GM12878 (cell line): ENCODE results near the gene TRIM54. TPM values are rescaled to one million over a fixed set of nuclear protein-coding genes. Genes with fewer than 3 reads are reported as not detected.

Source experiments
- ATAC-seq: fragments of 200-7000 bp; cut with Tn5 transposase; 3 replicates; pipeline ENCODE4 v1.9.1; 2020; ENCODE audit warnings: mild to moderate bottlenecking, moderate library complexity
- BruUV-seq: library from RNA; stranded (reverse); fragments of 400-500 nt; replicated peaks from 2 replicates; lab custom pipeline; 2021; lab: Mats Ljungman, UMichigan
- CTCF ChIA-PET: fragments of 300-600 bp; sonication (Branson Sonifier 250); formaldehyde crosslinking; extraction: SDS; loops from one replicate; lab custom pipeline; 2021; ENCODE audit warnings: inconsistent platforms; lab: Yijun Ruan, JAX
- POLR2A ChIA-PET: fragments of 350-600 bp; formaldehyde crosslinking; extraction: SDS; loops from one replicate; lab custom pipeline; 2021; ENCODE audit warnings: inconsistent platforms; lab: Charles Lee
- RAD21 ChIA-PET: fragments of 300-600 bp; sonication (Branson Sonifier 250); formaldehyde crosslinking; loops from one replicate; lab custom pipeline; 2023; ENCODE audit warnings: antibody characterized with exemption; ENCODE audit not compliant: unreplicated experiment; lab: Charles Lee
- SMC1A ChIA-PET: fragments of 300-600 bp; sonication (Branson Sonifier 250); formaldehyde crosslinking; loops from one replicate; lab custom pipeline; 2023; ENCODE audit not compliant: unreplicated experiment, uncharacterized antibody; lab: Charles Lee
- DNase-seq: peaks from one replicate; pipeline ENCODE4 v3.0.0-alpha.2; 2011; ENCODE audit warnings: low read depth, low spot score
- FAIRE-seq: peaks from 3 replicates; lab custom pipeline; 2011; peaks lifted over from hg19 to GRCh38; lab: Jason Lieb, UNC
- H2AFZ ChIP-seq: 2 replicates; pipeline ENCODE4 v1.6.0; 2011; ENCODE audit warnings: low read depth, low read length, control low read depth; ENCODE audit not compliant: control insufficient read depth
- H3K27ac ChIP-seq: 2 replicates; pipeline ENCODE4 v1.5.1; 2011; ENCODE audit warnings: control low read depth; ENCODE audit not compliant: control insufficient read depth, insufficient read depth
- H3K27me3 ChIP-seq, 2 experiments: replicated peaks in 1 of 2; 2 replicates each; pipeline versions ENCODE4 v1.6.0 to v1.6.1; 2011; ENCODE audit warnings: low read length in 1 of 2; ENCODE audit not compliant: control insufficient read depth in 2 of 2, insufficient read depth in 2 of 2
- H3K36me3 ChIP-seq, 2 experiments: 2 replicates each; pipeline ENCODE4 v1.5.1; 2011; ENCODE audit warnings: low read length in 1 of 2; ENCODE audit not compliant: control insufficient read depth in 2 of 2, insufficient read depth in 2 of 2
- H3K4me1 ChIP-seq: 2 replicates; pipeline ENCODE4 v1.6.1; 2011; ENCODE audit warnings: mild to moderate bottlenecking, low read length, moderate library complexity, mixed read lengths; ENCODE audit not compliant: control insufficient read depth, insufficient read depth
- H3K4me2 ChIP-seq: 2 replicates; pipeline ENCODE4 v1.6.0; 2011; ENCODE audit warnings: control low read depth; ENCODE audit not compliant: control insufficient read depth, insufficient read depth
- H3K4me3 ChIP-seq: fragments of 200-600 bp; sonication (generic); 2 replicates; pipeline ENCODE4 v1.5.1; 2016
- H3K79me2 ChIP-seq: 2 replicates; pipeline ENCODE4 v1.6.0; 2011; ENCODE audit warnings: low read length; ENCODE audit not compliant: control insufficient read depth, insufficient read depth
- H3K9ac ChIP-seq: 2 replicates; pipeline ENCODE4 v1.8.0; 2011; ENCODE audit warnings: low read length, control low read depth, mixed read lengths; ENCODE audit not compliant: control insufficient read depth, insufficient read depth
- H3K9me3 ChIP-seq: replicated peaks from 3 replicates; pipeline ENCODE4 v1.5.1; 2011; ENCODE audit warnings: mild to moderate bottlenecking, low read length; ENCODE audit not compliant: control insufficient read depth, insufficient read depth
- H4K20me1 ChIP-seq: 2 replicates; pipeline ENCODE4 v1.6.0; 2011; ENCODE audit not compliant: control insufficient read depth, insufficient read depth
- KLF5 ChIP-seq: fragments of 450-650 bp; IDR thresholded peaks from 2 replicates; pipeline ENCODE4 v1.6.1; 2014; ENCODE audit warnings: mild to moderate bottlenecking; ENCODE audit not compliant: partially characterized antibody
- MEF2A ChIP-seq: IDR thresholded peaks from 2 replicates; pipeline ENCODE4 v1.6.1; 2011; ENCODE audit warnings: low read depth, mild to moderate bottlenecking, low read length, moderate library complexity; ENCODE audit not compliant: insufficient read depth
- MEF2B ChIP-seq: fragments of 450-650 bp; IDR thresholded peaks from 2 replicates; pipeline ENCODE4 v1.6.1; 2018; ENCODE audit warnings: mild to moderate bottlenecking, moderate library complexity; ENCODE audit not compliant: partially characterized antibody, poor library complexity, severe bottlenecking
- MYB ChIP-seq: fragments of 150-350 bp; IDR thresholded peaks from 2 replicates; pipeline ENCODE4 v1.6.1; 2014; ENCODE audit warnings: mild to moderate bottlenecking, low read depth, low read length, borderline replicate concordance
- PAX8 ChIP-seq: fragments of 450-650 bp; IDR thresholded peaks from 2 replicates; pipeline ENCODE4 v1.6.1; 2017; ENCODE audit warnings: mild to moderate bottlenecking, moderate library complexity
- SIX5 ChIP-seq: IDR thresholded peaks from 2 replicates; pipeline ENCODE4 v1.6.1; 2011; ENCODE audit warnings: mild to moderate bottlenecking, low read depth, low read length, moderate library complexity; ENCODE audit not compliant: severe bottlenecking
- TAF1 ChIP-seq: IDR thresholded peaks from 2 replicates; pipeline ENCODE4 v1.6.1; 2011; ENCODE audit warnings: mild to moderate bottlenecking, low read depth, low read length, borderline replicate concordance
- USF1 ChIP-seq: IDR thresholded peaks from 2 replicates; pipeline ENCODE4 v1.6.1; 2011; ENCODE audit warnings: borderline replicate concordance, low read depth, mild to moderate bottlenecking, moderate library complexity, mixed read lengths, low read length; ENCODE audit not compliant: insufficient read depth; ENCODE audit errors: extremely low read length
- WRNIP1 ChIP-seq: IDR thresholded peaks from 2 replicates; pipeline ENCODE4 v1.6.1; 2011; ENCODE audit warnings: low read depth, low read length, improper control_type of control experiment, borderline replicate concordance
- WGBS: methylation state at CpG from one replicate; pipeline ENCODE4 v1.1.6; 2016; ENCODE audit warnings: low lambda C conversion rate; ENCODE audit not compliant: insufficient replicate concordance, insufficient coverage; ENCODE audit errors: missing lambda C conversion rate; 5-methylcytosine and 5-hydroxymethylcytosine counted together
- in situ Hi-C: fragments of 300-500 bp; cut with MboI; formaldehyde crosslinking; loops from 9 replicates; pipeline ENCODE4 v1.14.3; 2018; ENCODE audit warnings: mixed read lengths
- intact Hi-C: fragments of 100-400 bp; cut with micrococcal nuclease; formaldehyde crosslinking; loops from one replicate; pipeline ENCODE4 v1.14.2; 2022; ENCODE audit not compliant: unreplicated experiment
- polyA plus RNA-seq, 11 experiments: library from polyadenylated mRNA; depleted of rRNA in 4 of 11; unstranded in 6 of 11; stranded (reverse) in 5 of 11; fragments of >200 nt; fragmentation: Nextera tagmentation in 4 of 11; fragmentation: Illumina TruSeq in 1 of 11; extraction: Ambion mirVana in 4 of 11; extraction: Trizol in 1 of 11; gene quantifications; 1 replicate in 1 of 11; 2 replicates in 10 of 11; pipeline versions ENCODE4 v1.2.1 to v1.2.3, GENCODE V29; 2011 to 2016; ENCODE audit warnings: inconsistent platforms in 2 of 11, missing spikeins in 2 of 11, low read depth in 1 of 11
- total RNA-seq, 4 experiments: library from RNA; depleted of rRNA in 3 of 4; stranded (reverse); fragments of >200 nt in 3 of 4; fragmentation: Illumina TruSeq in 1 of 4; extraction: Trizol in 1 of 4; gene quantifications; 2 replicates each; pipeline versions ENCODE4 v1.2.1 to v1.2.3, GENCODE V29; 2013 to 2021
- TF ChIP-seq, protein P1 (sequence below): IDR thresholded peaks from 2 replicates; pipeline ENCODE4 v1.6.1; 2011; ENCODE audit warnings: mild to moderate bottlenecking, low read depth, low read length, moderate library complexity; ENCODE audit not compliant: insufficient replicate concordance
- TF ChIP-seq, protein P2 (sequence below): fragments of 450-650 bp; formaldehyde crosslinking; IDR thresholded peaks from 2 replicates; pipeline ENCODE4 v1.5.0; 2022; ENCODE audit warnings: mild to moderate bottlenecking, missing genetic modification characterization

The TRIM54 gene
- total and polyA plus RNA-seq, 10 of the 15 experiments (the other 5 are each of a cell fraction or from before 2014, with no cell fraction given): 0.03 to 0.08 TPM; not detected in 8

GRCh38 chr2:27285481-27285880 lies 3.3 kb downstream of the TRIM54 start:
- intact Hi-C loops (loop anchor here (10.0 kb wide), 1 partner anchor 111 kb away; no protein-coding TSS in a partner anchor), in situ Hi-C loops (no loop called here)
- Histone ChIP-seq H3K36me3 (no peaks in the 10 kb centered on the region), H3K9me3 (no peaks in the 10 kb centered on the region), H3K4me1 (no peaks in the 10 kb centered on the region), H3K79me2 (no peaks in the 10 kb centered on the region), H4K20me1 (no peaks in the 10 kb centered on the region), H2AFZ (no peak overlapping the region), H3K9ac (no peak overlapping the region), H3K27ac (no peak overlapping the region), H3K27me3 (peaks cover 0 to 6% of the 10 kb centered on the region in 2 experiments; a peak in 3 of 4 replicates), H3K4me3 (no peak overlapping the region), H3K4me2 (no peak overlapping the region)
- ChIA-PET CTCF (interaction anchor here (0.6 to 4.8 kb wide), 3 partner anchors 17 to 704 kb away, joined by 3 to 27 read pairs (median 6); no protein-coding TSS in a partner anchor), POLR2A (no interaction called here), RAD21 (no interaction called here), SMC1A (no interaction called here)
- DNase-seq (no peak), FAIRE-seq (no peak), ATAC-seq (no peak)
- no TSS peak for BruUV-seq
- TF ChIP-seq MYB: no peak
- 2% methylated on average over 6 of the region's 6 CpGs for WGBS

DNA sequence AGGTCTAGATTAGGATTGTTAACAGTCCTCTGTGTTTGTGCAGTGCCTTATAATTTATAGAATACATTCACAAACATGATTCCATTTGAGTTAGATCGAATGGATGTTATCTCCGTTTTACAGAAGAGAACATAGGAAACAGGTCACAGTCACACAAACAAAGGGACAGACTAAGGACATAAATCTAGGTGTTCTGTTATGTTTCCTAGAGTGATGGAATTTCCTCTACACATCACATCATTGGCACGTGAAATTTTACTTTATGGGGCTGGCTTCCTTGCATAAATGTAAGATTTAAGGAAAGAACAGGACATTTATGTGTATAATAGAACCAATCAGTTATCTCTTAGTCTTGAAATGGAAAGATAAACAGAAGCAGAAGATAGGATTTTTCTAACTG lies 6.4 kb downstream of the TRIM54 start:
- no peak overlapping the region for H3K9ac ChIP-seq
- intact Hi-C loops (loop anchor here (10.0 kb wide), 1 partner anchor 114 kb away; no protein-coding TSS in a partner anchor), in situ Hi-C loops (no loop called here)
- BruUV-seq: no TSS peak
- no peak overlapping the region for H3K27ac ChIP-seq
- 0% methylated on average over 3 of the region's 3 CpGs for WGBS
- no peak overlapping the region for H2AFZ ChIP-seq
- POLR2A ChIA-PET: no interaction called here
- FAIRE-seq (no peak), DNase-seq (no peak), ATAC-seq (no peak)
- H3K9me3 ChIP-seq: no peaks in the 10 kb centered on the region
- no peaks in the 10 kb centered on the region for H3K36me3 ChIP-seq
- CTCF ChIA-PET: interaction anchor here (1.2 to 4.8 kb wide), 3 partner anchors 9 to 443 kb away, joined by 4 to 27 read pairs (median 18); no protein-coding TSS in a partner anchor
- no peaks in the 10 kb centered on the region for H3K4me1 ChIP-seq
- SMC1A ChIA-PET: interaction anchor here (1.3 kb wide), 1 partner anchor 9 kb away, joined by 3 read pairs; no protein-coding TSS in a partner anchor
- H3K4me2 ChIP-seq: no peak overlapping the region
- H4K20me1 ChIP-seq: no peaks in the 10 kb centered on the region
- RAD21 ChIA-PET: no interaction called here
- no peak overlapping the region for H3K4me3 ChIP-seq
- no peaks in the 10 kb centered on the region for H3K79me2 ChIP-seq
- no peaks in the 10 kb centered on the region; a peak in 1 of 4 replicates for H3K27me3 ChIP-seq
- TF ChIP-seq SIX5: no peak
- no peak for TF ChIP-seq TAF1
- TF ChIP-seq WRNIP1: no peak
- TF ChIP-seq MEF2B: no peak
- no peak for TF ChIP-seq PAX8
- TF ChIP-seq, protein P1, sequence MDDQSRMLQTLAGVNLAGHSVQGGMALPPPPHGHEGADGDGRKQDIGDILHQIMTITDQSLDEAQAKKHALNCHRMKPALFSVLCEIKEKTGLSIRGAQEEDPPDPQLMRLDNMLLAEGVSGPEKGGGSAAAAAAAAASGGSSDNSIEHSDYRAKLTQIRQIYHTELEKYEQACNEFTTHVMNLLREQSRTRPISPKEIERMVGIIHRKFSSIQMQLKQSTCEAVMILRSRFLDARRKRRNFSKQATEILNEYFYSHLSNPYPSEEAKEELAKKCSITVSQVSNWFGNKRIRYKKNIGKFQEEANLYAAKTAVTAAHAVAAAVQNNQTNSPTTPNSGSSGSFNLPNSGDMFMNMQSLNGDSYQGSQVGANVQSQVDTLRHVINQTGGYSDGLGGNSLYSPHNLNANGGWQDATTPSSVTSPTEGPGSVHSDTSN: no peak
- TF ChIP-seq MEF2A: no peak
- TF ChIP-seq KLF5: no peak
- no peak for TF ChIP-seq USF1
- TF ChIP-seq, protein P2, sequence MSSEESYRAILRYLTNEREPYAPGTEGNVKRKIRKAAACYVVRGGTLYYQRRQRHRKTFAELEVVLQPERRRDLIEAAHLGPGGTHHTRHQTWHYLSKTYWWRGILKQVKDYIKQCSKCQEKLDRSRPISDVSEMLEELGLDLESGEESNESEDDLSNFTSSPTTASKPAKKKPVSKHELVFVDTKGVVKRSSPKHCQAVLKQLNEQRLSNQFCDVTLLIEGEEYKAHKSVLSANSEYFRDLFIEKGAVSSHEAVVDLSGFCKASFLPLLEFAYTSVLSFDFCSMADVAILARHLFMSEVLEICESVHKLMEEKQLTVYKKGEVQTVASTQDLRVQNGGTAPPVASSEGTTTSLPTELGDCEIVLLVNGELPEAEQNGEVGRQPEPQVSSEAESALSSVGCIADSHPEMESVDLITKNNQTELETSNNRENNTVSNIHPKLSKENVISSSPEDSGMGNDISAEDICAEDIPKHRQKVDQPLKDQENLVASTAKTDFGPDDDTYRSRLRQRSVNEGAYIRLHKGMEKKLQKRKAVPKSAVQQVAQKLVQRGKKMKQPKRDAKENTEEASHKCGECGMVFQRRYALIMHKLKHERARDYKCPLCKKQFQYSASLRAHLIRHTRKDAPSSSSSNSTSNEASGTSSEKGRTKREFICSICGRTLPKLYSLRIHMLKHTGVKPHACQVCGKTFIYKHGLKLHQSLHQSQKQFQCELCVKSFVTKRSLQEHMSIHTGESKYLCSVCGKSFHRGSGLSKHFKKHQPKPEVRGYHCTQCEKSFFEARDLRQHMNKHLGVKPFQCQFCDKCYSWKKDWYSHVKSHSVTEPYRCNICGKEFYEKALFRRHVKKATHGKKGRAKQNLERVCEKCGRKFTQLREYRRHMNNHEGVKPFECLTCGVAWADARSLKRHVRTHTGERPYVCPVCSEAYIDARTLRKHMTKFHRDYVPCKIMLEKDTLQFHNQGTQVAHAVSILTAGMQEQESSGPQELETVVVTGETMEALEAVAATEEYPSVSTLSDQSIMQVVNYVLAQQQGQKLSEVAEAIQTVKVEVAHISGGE (CRISPR knock-in tag): no peak
